HEK293 (cell line): Measurements from ENCODE around the gene HS3ST6.

ENCODE experiments used
- CTCF ChIP-seq: fragments of 450-650 bp; formaldehyde crosslinking; IDR thresholded peaks from 2 replicates; pipeline ENCODE4 v1.5.1; 2016; ENCODE audit warnings: missing biosample characterization, missing genetic modification characterization
- TSHZ1 ChIP-seq: fragments of 450-650 bp; formaldehyde crosslinking; IDR thresholded peaks from 2 replicates; pipeline ENCODE4 v1.5.1; 2016; ENCODE audit warnings: missing biosample characterization, missing genetic modification characterization, borderline replicate concordance
- ZBTB6 ChIP-seq: fragments of 450-650 bp; formaldehyde crosslinking; IDR thresholded peaks from 2 replicates; pipeline ENCODE4 v1.5.1; 2017; ENCODE audit warnings: missing biosample characterization, missing genetic modification characterization
- ZNF121 ChIP-seq: fragments of 450-650 bp; formaldehyde crosslinking; IDR thresholded peaks from 2 replicates; pipeline ENCODE4 v1.5.1; 2016; ENCODE audit warnings: missing biosample characterization, missing genetic modification characterization
- ZNF138 ChIP-seq: fragments of 450-650 bp; formaldehyde crosslinking; IDR thresholded peaks from 2 replicates; pipeline ENCODE4 v1.5.1; 2016; ENCODE audit warnings: missing biosample characterization, missing genetic modification characterization, borderline replicate concordance
- ZNF157 ChIP-seq: fragments of 450-650 bp; formaldehyde crosslinking; IDR thresholded peaks from 2 replicates; pipeline ENCODE4 v1.5.1; 2016; ENCODE audit warnings: missing biosample characterization, missing genetic modification characterization
- ZNF18 ChIP-seq: fragments of 450-650 bp; formaldehyde crosslinking; IDR thresholded peaks from 2 replicates; pipeline ENCODE4 v1.5.1; 2016; ENCODE audit warnings: missing biosample characterization, missing genetic modification characterization
- ZNF311 ChIP-seq: fragments of 450-650 bp; formaldehyde crosslinking; IDR thresholded peaks from 2 replicates; pipeline ENCODE4 v1.5.1; 2017; ENCODE audit warnings: missing biosample characterization, missing genetic modification characterization, borderline replicate concordance
- ZNF530 ChIP-seq: fragments of 450-650 bp; formaldehyde crosslinking; IDR thresholded peaks from 2 replicates; pipeline ENCODE4 v1.5.1; 2016; ENCODE audit warnings: low read depth, missing biosample characterization, missing genetic modification characterization
- ZNF660 ChIP-seq: fragments of 450-650 bp; IDR thresholded peaks from 2 replicates; pipeline ENCODE4 v1.5.1; 2018; ENCODE audit warnings: missing biosample characterization, mild to moderate bottlenecking, missing genetic modification characterization

GRCh38 chr16:1941162-1942046 lies 23.2 kb upstream of the HS3ST6 start:
- TF ChIP-seq ZNF530 (tag by site-specific recombination) (no peak), ZNF157 (tag by site-specific recombination) (no peak), ZNF660 (no peak), ZNF121 (tag by site-specific recombination) (no peak), ZNF18 (tag by site-specific recombination) (no peak), CTCF (tag by site-specific recombination) (peak; percentile 87), TSHZ1 (tag by site-specific recombination) (no peak), ZNF311 (tag by site-specific recombination) (no peak), ZNF138 (tag by site-specific recombination) (no peak), ZBTB6 (tag by site-specific recombination) (no peak)
